K562 (cell line): ENCODE measurements around the gene DAAM1. TPM values are rescaled to one million over a fixed set of nuclear protein-coding genes. Genes with fewer than 3 reads are reported as not detected.

Experiments used
- ATAC-seq: fragments of 200-7000 bp; cut with Tn5 transposase; 3 replicates; pipeline ENCODE4 v1.9.1; 2020; ENCODE audit warnings: moderate library complexity
- BruUV-seq: library from RNA; stranded (reverse); fragments of 400-500 nt; replicated peaks from 2 replicates; lab custom pipeline; 2021; lab: Mats Ljungman, UMichigan
- CTCF ChIA-PET: fragments of 300-600 bp; formaldehyde crosslinking; extraction: SDS; loops from one replicate; lab custom pipeline; 2021; ENCODE audit warnings: low intra/inter-chr PET ratio; lab: Yijun Ruan, JAX
- POLR2A ChIA-PET: fragments of 300-600, 350-650 bp; sonication (Branson Sonifier 250); formaldehyde crosslinking; extraction: SDS; loops from one replicate; lab custom pipeline; 2021; ENCODE audit warnings: antibody characterized with exemption, inconsistent platforms; lab: Yijun Ruan, JAX
- DNase-seq, 4 experiments: peaks; one replicate each; pipeline versions ENCODE4 v3.0.0 to v3.0.0-alpha.2; 2011 to 2018; ENCODE audit warnings: low spot score in 3 of 4, mixed read lengths in 3 of 4; ENCODE audit errors: extremely low read depth in 1 of 4
- FAIRE-seq: peaks from 2 replicates; lab custom pipeline; 2011; peaks lifted over from hg19 to GRCh38; lab: Jason Lieb, UNC
- H2AFZ ChIP-seq: 2 replicates; pipeline ENCODE4 v1.6.0; 2011; ENCODE audit warnings: low read depth, low read length, control low read depth, inconsistent platforms
- H3K27ac ChIP-seq: fragments of 200-600 bp; 3 replicates; pipeline ENCODE4 v1.8.0; 2011; ENCODE audit warnings: low read depth, mild to moderate bottlenecking, control low read depth, inconsistent platforms, low read length, moderate library complexity, mixed read lengths; ENCODE audit errors: extremely low read depth
- H3K27me3 ChIP-seq, 2 experiments: fragments of 300-600 bp in 1 of 2; 2 replicates in 1 of 2; 3 replicates in 1 of 2; pipeline versions ENCODE4 v1.6.0 to v1.8.0; 2011; ENCODE audit warnings: inconsistent platforms in 2 of 2, low read length in 2 of 2, mild to moderate bottlenecking in 1 of 2, mixed read lengths in 1 of 2, moderate library complexity in 1 of 2; ENCODE audit not compliant: control insufficient read depth in 2 of 2, insufficient read depth in 2 of 2
- H3K36me3 ChIP-seq: fragments of 300-600 bp; 3 replicates; pipeline ENCODE4 v1.8.0; 2011; ENCODE audit warnings: mild to moderate bottlenecking, low read length, inconsistent platforms; ENCODE audit not compliant: control insufficient read depth, insufficient read depth
- H3K4me1 ChIP-seq, 2 experiments: fragments of 200-600 bp in 1 of 2; replicated peaks in 1 of 2; 2 replicates in 1 of 2; 3 replicates in 1 of 2; pipeline versions ENCODE4 v1.5.1 to v1.8.0; 2011; ENCODE audit warnings: inconsistent platforms in 2 of 2, low read length in 2 of 2, mild to moderate bottlenecking in 1 of 2, mixed read lengths in 1 of 2, moderate library complexity in 1 of 2; ENCODE audit not compliant: control insufficient read depth in 2 of 2, insufficient read depth in 2 of 2
- H3K4me2 ChIP-seq: 2 replicates; pipeline ENCODE4 v1.6.1; 2011; ENCODE audit warnings: low read length, control low read depth, inconsistent platforms, mixed read lengths; ENCODE audit not compliant: insufficient read depth
- H3K4me3 ChIP-seq: fragments of 200-600 bp; sonication (generic), shearing (Covaris generic); 2 replicates; pipeline ENCODE4 v1.5.1; 2016; ENCODE audit warnings: control low read depth, inconsistent platforms
- H3K79me2 ChIP-seq: fragments of 200-600 bp; 3 replicates; pipeline ENCODE4 v1.8.0; 2011; ENCODE audit warnings: low read length, inconsistent platforms; ENCODE audit not compliant: control insufficient read depth, insufficient read depth
- H3K9ac ChIP-seq, 2 experiments: 2 replicates each; pipeline versions ENCODE4 v1.6.0 to v1.6.1; 2011; ENCODE audit warnings: low read depth in 2 of 2, low read length in 2 of 2, control low read depth in 1 of 2, inconsistent platforms in 1 of 2, mild to moderate bottlenecking in 1 of 2, mixed read lengths in 1 of 2; ENCODE audit not compliant: insufficient read depth in 1 of 2
- H3K9me1 ChIP-seq: one replicate; pipeline ENCODE4 v1.6.0; 2011; ENCODE audit warnings: inconsistent platforms, mild to moderate bottlenecking, low read length, moderate library complexity; ENCODE audit not compliant: control insufficient read depth, insufficient read depth
- H3K9me3 ChIP-seq: replicated peaks from 2 replicates; pipeline ENCODE4 v1.5.1; 2011; ENCODE audit warnings: low read depth, low read length, inconsistent platforms; ENCODE audit not compliant: control insufficient read depth, insufficient read depth
- H4K20me1 ChIP-seq: replicated peaks from 2 replicates; pipeline ENCODE4 v1.6.1; 2011; ENCODE audit warnings: low read length, inconsistent platforms, mixed read lengths; ENCODE audit not compliant: control insufficient read depth, insufficient read depth
- FOXJ2 ChIP-seq: fragments of 200-800 bp; sonication (Bioruptor generic); IDR thresholded peaks from 2 replicates; pipeline ENCODE4 v1.6.1; 2016; ENCODE audit warnings: missing genetic modification characterization, missing compliant biosample characterization
- MITF ChIP-seq: IDR thresholded peaks from 2 replicates; pipeline ENCODE4 v1.6.1; 2014; ENCODE audit warnings: antibody characterized with exemption
- NKRF ChIP-seq: fragments of 450-650 bp; IDR thresholded peaks from 2 replicates; pipeline ENCODE4 v1.6.1; 2016; ENCODE audit warnings: borderline replicate concordance
- RFX1 ChIP-seq: fragments of 450-650 bp; IDR thresholded peaks from 2 replicates; pipeline ENCODE4 v1.6.1; 2016; ENCODE audit warnings: mild to moderate bottlenecking, moderate library complexity
- ZNF785 ChIP-seq: fragments of 250-450 bp; sonication (Bioruptor Pico); IDR thresholded peaks from 2 replicates; pipeline ENCODE4 v1.4.0; 2020; ENCODE audit warnings: mild to moderate bottlenecking
- WGBS: fragments of 100-300 bp; shearing (Covaris generic); methylation state at CpG from one replicate; pipeline ENCODE4 v1.1.6; 2016; ENCODE audit warnings: low coverage, mixed read lengths; ENCODE audit not compliant: insufficient coverage; ENCODE audit errors: missing lambda C conversion rate; 5-methylcytosine and 5-hydroxymethylcytosine counted together
- in situ Hi-C: fragments of 300-500 bp; cut with MboI; formaldehyde crosslinking; loops from 4 replicates; pipeline ENCODE4 v1.15.0; 2018; ENCODE audit warnings: inconsistent platforms, mixed read lengths
- intact Hi-C: fragments of 100-400 bp; cut with micrococcal nuclease; formaldehyde crosslinking; loops from 2 replicates; pipeline ENCODE4 v1.14.2; 2022
- polyA plus RNA-seq, 8 experiments: library from polyadenylated mRNA; depleted of rRNA in 4 of 8; stranded (reverse) in 5 of 8; unstranded in 3 of 8; fragments of >200 nt; fragmentation: Nextera tagmentation in 2 of 8; fragmentation: Illumina TruSeq in 1 of 8; extraction: Ambion mirVana in 2 of 8; extraction: Trizol in 1 of 8; gene quantifications; 2 replicates each; pipeline versions ENCODE4 v1.2.1 to v1.2.3, GENCODE V29; 2011 to 2014; ENCODE audit warnings: inconsistent platforms in 1 of 8, missing spikeins in 1 of 8
- total RNA-seq, 7 experiments: library from RNA; depleted of rRNA in 6 of 7; stranded (reverse); fragments of >200 nt in 6 of 7; fragmentation: Illumina TruSeq in 2 of 7; extraction: Trizol in 2 of 7; gene quantifications; 2 replicates each; pipeline versions ENCODE4 v1.2.1 to v1.2.3, GENCODE V29; 2011 to 2021; ENCODE audit warnings: low replicate concordance in 1 of 7
- TF ChIP-seq, protein P1 (sequence below), 2 experiments: IDR thresholded peaks; 2 replicates each; pipeline ENCODE4 v1.6.1; 2012; ENCODE audit warnings: improper control_type of control experiment in 2 of 2, low read depth in 2 of 2, low read length in 2 of 2, borderline replicate concordance in 1 of 2
- TF ChIP-seq, protein P2 (sequence below): fragments of 450-650 bp; formaldehyde crosslinking; IDR thresholded peaks from 2 replicates; pipeline ENCODE4 v1.4.0; 2020; ENCODE audit warnings: mild to moderate bottlenecking, moderate library complexity

DAAM1 gene
- total and polyA plus RNA-seq, 9 of the 15 experiments (the other 6 are each of a cell fraction or from before 2014, with no cell fraction given): 3.6 to 11.6 (median 6.7) TPM

DNA sequence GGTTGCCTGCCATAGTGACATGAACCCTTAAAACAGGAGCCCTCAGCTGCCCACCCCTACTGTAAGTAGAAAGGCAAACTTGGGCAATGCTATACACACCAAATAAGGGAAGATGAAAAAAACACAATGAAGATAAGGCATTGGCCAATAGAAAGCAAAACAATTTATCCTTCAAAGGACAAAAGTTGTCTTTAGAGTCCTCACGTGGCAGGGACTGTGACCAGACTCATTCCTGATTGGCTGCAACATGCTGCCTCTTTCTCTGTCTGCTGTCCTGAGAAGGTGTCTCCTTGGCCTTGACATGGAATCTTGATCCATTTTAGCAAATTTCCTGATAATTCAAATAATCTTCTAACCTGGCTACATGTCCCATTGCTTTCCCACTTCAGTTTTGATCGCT, 144.8 kb downstream of the DAAM1 start:
- Histone ChIP-seq H3K27me3 (no peaks in the 10 kb centered on the region), H3K4me1 (no peaks in the 10 kb centered on the region), H4K20me1 (no peaks in the 10 kb centered on the region), H3K9me1 (no peaks in the 10 kb centered on the region), H3K27ac (no peak overlapping the region), H3K4me3 (no peak overlapping the region), H3K4me2 (no peak overlapping the region), H3K9me3 (no peaks in the 10 kb centered on the region), H3K36me3 (no peaks in the 10 kb centered on the region), H3K79me2 (no peaks in the 10 kb centered on the region), H3K9ac (no peak overlapping the region), H2AFZ (no peak overlapping the region)
- intact Hi-C loops: no loop called here
- no peak for FAIRE-seq
- in situ Hi-C loops: no loop called here
- no TSS peak for BruUV-seq
- 57% methylated on average over 2 of the region's 2 CpGs for WGBS
- CTCF ChIA-PET: no interaction called here
- no peak for DNase-seq
- ATAC-seq: no peak
- TF ChIP-seq ZNF785 (CRISPR knock-in tag): no peak
- POLR2A ChIA-PET: interaction anchor here (1.0 kb wide), 1 partner anchor 21 kb away, joined by 3 read pairs; no protein-coding TSS in a partner anchor

DNA sequence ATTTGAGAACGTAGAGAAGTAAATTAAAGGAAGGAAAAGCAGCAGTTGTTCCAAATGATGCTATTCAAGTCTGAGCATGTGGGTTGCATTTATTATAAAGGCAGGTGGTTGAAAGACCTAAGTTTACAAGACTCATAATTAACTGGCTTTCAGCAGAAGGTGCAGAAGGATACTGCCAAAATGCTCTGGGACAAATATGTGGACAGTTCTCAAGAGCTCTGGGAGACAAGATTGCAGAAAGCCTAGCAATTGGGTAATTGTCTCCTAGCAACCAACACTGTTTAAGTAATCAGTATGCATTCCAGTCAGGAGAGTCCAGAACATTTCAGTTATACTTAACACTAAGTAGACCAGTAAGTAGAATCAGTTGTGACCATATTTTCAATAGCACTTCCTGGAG, 145.2 kb downstream of the DAAM1 start:
- no peak overlapping the region for H3K4me3 ChIP-seq
- no TSS peak for BruUV-seq
- FAIRE-seq: no peak
- CTCF ChIA-PET: interaction anchor here (0.7 kb wide), 1 partner anchor 205 kb away, joined by 3 read pairs; no protein-coding TSS in a partner anchor
- 83% methylated on average over 1 of the region's 1 CpG for WGBS
- TF ChIP-seq RFX1: peak; percentile 48; the same call in 1 of the 2 replicates
- TF ChIP-seq NKRF: no peak
- TF ChIP-seq MITF: no peak
- TF ChIP-seq FOXJ2: peak; percentile 49
- TF ChIP-seq, protein P1, sequence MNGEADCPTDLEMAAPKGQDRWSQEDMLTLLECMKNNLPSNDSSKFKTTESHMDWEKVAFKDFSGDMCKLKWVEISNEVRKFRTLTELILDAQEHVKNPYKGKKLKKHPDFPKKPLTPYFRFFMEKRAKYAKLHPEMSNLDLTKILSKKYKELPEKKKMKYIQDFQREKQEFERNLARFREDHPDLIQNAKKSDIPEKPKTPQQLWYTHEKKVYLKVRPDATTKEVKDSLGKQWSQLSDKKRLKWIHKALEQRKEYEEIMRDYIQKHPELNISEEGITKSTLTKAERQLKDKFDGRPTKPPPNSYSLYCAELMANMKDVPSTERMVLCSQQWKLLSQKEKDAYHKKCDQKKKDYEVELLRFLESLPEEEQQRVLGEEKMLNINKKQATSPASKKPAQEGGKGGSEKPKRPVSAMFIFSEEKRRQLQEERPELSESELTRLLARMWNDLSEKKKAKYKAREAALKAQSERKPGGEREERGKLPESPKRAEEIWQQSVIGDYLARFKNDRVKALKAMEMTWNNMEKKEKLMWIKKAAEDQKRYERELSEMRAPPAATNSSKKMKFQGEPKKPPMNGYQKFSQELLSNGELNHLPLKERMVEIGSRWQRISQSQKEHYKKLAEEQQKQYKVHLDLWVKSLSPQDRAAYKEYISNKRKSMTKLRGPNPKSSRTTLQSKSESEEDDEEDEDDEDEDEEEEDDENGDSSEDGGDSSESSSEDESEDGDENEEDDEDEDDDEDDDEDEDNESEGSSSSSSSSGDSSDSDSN (IDR thresholded peaks at IDR 0.05; ENCODE audit: borderline replicate concordance in 1 of 2, low read depth in 2 of 2, low read length in 2 of 2): no peak
- TF ChIP-seq, protein P2, sequence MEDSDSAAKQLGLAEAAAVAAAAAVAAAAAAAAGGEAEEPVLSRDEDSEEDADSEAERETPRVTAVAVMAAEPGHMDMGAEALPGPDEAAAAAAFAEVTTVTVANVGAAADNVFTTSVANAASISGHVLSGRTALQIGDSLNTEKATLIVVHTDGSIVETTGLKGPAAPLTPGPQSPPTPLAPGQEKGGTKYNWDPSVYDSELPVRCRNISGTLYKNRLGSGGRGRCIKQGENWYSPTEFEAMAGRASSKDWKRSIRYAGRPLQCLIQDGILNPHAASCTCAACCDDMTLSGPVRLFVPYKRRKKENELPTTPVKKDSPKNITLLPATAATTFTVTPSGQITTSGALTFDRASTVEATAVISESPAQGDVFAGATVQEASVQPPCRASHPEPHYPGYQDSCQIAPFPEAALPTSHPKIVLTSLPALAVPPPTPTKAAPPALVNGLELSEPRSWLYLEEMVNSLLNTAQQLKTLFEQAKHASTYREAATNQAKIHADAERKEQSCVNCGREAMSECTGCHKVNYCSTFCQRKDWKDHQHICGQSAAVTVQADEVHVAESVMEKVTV (CRISPR knock-in tag): no peak
- TF ChIP-seq, all 486 proteins: peak for 2
- no peaks in the 10 kb centered on the region for H3K9me1 ChIP-seq
- H3K27ac ChIP-seq: no peak overlapping the region
- no peaks in the 10 kb centered on the region for H3K27me3 ChIP-seq
- POLR2A ChIA-PET: interaction anchor here (1.0 kb wide), 1 partner anchor 20 kb away, joined by 3 read pairs; no protein-coding TSS in a partner anchor
- no peaks in the 10 kb centered on the region for H3K4me1 ChIP-seq
- H3K36me3 ChIP-seq: no peaks in the 10 kb centered on the region
- no peak overlapping the region for H2AFZ ChIP-seq
- no peaks in the 10 kb centered on the region for H3K79me2 ChIP-seq
- DNase-seq: no peak
- no peak for ATAC-seq
- H3K9me3 ChIP-seq: no peaks in the 10 kb centered on the region
- no peak overlapping the region for H3K9ac ChIP-seq
- in situ Hi-C loops: no loop called here
- no peaks in the 10 kb centered on the region for H4K20me1 ChIP-seq
- H3K4me2 ChIP-seq: no peak overlapping the region
- intact Hi-C loops: no loop called here
